Right ventricle myocardium inferior (tissue), 1 donor: ENCODE results near the gene PPP2CA. TPM values are rescaled to one million over a fixed set of nuclear protein-coding genes. Genes with fewer than 3 reads are reported as not detected.
"Not testable (repeated sequence)": the region's sequence is repeated elsewhere in the genome, so short reads cannot be mapped to it uniquely, and the experiment has no call there.

Experiments used
- ATAC-seq: fragments of 200-7000 bp; cut with Tn5 transposase; one replicate; pipeline ENCODE4 v1.9.1; 2020; ENCODE audit warnings: mild to moderate bottlenecking, moderate library complexity
- DNase-seq: peaks from one replicate; pipeline ENCODE4 v3.0.0; 2021; ENCODE audit errors: missing footprints
- intact Hi-C: fragments of 100-400 bp; cut with DNase I; formaldehyde crosslinking; loops from one replicate; pipeline ENCODE4 v1.11.0; 2022
- total RNA-seq: library from RNA; stranded (reverse); fragmentation: NEBNext Ultra II Directional; extraction: Animal tissue kit (Norgen Biotek cat#: 25700); gene quantifications from one replicate; pipeline ENCODE4 v1.2.1, GENCODE V29; 2021
- donor health status: DM: no; HTN: yes; CAD: no; lungs with severe emphysema.

PPP2CA gene
- total RNA-seq, 1 donor from 2014 or later = 149 TPM

DNA sequence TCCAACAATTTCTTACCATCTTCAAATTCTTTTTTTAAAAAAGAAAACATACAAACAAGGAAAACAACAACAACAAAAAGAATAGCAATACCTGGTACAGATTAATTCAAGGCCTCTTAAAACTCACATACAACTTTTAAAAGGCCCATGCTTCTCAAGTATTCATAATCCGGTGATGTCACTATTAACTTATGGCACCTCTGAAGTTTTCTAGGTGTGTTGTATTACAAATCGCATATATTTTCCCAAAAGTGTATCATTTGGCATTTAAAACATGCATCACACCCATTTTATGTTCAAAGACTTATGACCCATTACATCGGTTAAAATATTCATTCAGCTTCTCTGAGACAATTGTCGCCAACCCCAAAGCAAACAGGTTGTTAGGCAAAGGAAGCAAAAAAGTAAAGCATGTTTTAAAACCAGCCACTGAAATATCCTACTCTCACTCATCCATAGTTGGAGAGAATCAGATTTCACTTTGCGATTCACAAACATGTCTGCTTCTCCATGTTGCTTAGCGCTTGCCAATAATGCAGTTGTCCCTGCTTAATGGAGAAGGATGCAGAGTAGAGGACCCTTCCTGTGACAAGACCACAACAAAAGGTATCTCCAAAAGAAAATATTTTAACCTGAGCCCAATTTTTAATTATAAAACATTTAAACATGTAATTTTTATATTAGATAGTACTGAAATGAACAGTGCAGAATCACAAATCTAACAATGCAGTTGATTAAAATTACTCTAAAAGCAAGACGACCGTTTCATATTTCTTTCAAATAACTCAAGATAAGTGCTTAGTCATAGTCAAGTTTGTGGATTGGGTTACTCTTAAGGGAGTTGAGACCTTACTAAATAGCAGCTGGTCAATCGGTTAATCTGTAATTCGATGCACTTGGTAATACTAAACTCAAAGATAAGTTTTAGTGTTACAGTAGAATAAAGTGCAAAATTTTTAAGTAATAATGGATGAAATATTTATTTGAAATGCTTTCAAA lies 50.7 kb downstream of the PPP2CA start:
- intact Hi-C loops = loop anchor here (5.0 to 10.0 kb wide), 2 partner anchors 52 to 410 kb away; partner anchors contain the start of gene PPP2CA
- no peak for DNase-seq
- no peak for ATAC-seq

DNA sequence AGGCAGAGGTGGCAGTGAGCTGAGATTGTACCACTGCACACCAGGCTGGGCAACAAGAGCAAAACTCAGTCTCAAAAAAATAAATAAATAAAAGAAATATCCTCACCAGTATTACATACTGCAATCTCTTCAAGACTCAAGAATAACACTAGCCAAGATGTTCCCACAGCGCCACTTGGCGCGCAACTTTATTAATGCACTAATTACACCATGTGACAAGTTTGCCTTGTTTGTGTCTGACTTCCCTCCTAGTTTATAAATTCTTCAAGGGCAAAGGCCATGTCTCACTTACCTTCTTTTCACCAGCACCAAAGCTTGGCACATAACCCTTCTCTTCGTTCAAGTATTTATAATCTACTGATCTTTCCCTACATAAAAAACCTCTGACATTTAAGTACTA lies 53.9 kb downstream of the PPP2CA start:
- no peak for ATAC-seq
- intact Hi-C loops = loop anchor here (10.0 kb wide), 1 partner anchor 413 kb away; no protein-coding TSS in a partner anchor
- no peak for DNase-seq

DNA sequence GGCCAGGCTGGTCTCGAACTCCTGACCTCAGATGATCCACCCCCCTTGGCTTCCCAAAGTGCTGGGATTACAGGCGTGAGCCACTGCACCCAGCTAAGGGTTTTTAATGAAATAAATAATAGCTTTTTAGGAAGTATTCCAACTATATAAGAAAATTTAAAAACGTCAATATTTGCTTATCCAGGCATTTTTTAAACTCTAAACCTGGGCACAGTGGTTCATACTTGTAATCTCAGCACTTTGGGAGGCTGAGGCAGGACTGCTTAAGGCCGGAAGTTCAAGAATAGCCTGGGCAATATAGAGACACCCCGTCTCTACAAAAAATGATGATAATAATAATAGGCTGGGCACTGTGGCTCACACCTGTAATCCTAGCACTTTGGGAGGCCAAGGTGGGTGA lies 63.3 kb downstream of the PPP2CA start:
- DNase-seq (no peak), ATAC-seq (no peak)
- intact Hi-C loops = no loop called here

DNA sequence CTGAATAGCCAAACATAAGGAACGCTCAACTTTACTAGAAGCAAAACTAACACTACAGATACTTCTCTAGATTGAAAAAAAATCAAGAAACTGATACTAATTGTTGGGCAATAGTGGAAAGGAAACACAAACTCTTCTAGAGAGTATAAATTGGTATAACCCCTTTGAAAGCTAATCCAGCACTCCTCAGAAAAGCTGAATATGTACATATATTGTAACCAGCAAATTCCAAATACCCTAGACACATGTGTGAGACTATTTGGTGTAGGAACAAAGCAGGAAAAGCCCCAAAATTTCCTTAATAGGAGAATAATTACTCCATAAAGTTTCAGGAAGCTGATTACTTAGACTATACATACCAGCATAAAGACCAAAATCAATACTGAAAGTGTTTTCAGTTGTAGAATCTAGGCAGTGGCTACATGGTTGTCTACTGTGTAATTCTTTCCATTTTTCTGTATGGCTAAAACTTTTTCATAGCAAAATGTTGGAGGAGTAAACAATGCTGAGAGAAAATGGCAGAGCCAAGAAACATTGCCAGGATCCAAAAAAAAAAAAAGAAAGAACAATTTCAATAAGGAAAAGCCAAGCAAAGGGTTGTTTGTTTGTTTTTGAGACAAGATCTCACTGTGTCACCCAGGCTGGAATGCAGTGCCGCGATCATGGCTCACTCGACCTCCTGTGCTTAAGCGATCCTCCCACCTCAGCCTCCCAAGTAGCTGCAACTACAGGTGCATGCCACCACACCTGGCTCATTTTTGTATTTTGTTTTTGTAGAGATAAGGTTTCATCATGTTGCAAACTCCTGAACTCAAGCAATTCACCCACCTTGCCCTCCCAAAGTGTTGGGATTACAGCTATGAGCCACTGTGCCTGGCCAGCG lies 64.1 kb downstream of the PPP2CA start:
- ATAC-seq (no peak), DNase-seq (no peak)
- intact Hi-C loops = no loop called here

DNA sequence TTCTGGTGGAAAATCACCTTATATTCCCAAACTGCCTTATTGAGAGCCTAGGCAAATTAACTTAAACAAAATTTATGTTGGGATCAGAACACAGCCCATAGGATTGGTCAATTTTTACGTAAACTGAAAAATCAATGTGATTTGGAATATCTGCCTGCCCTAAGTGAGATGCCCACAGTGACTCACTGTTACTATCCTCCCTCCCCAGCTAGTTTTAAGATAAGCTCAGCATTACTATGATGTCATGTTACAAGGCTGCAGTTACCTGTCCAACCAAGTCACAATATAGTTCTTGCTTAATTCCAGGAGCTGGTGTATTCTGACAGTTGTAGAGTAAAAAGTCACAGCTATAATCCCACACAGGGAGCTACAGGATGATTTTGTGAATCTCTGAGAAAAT lies 72.2 kb downstream of the PPP2CA start:
- ATAC-seq = no peak
- no peak for DNase-seq
- intact Hi-C loops = no loop called here

DNA sequence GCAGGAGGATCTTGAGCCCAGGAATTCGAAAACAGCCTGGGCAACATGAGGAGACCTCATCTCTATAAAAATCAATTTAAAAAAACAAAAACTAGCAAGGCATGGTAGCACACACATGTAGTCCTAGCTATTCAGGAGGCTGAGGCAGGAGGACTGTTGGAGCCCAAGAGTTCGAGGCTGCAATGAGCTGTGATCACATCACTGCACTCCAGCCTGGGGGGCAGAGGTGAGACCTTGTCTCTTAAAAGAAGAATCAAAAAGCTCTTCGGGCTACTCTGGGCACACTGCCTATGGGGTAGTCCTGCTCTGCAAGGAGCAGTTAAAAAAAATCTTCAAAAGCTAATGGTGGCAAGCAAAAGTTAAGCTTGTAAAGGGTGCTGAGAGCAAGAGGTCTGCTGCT lies 72.6 kb downstream of the PPP2CA start:
- intact Hi-C loops = no loop called here
- ATAC-seq (no peak), DNase-seq (no peak)

DNA sequence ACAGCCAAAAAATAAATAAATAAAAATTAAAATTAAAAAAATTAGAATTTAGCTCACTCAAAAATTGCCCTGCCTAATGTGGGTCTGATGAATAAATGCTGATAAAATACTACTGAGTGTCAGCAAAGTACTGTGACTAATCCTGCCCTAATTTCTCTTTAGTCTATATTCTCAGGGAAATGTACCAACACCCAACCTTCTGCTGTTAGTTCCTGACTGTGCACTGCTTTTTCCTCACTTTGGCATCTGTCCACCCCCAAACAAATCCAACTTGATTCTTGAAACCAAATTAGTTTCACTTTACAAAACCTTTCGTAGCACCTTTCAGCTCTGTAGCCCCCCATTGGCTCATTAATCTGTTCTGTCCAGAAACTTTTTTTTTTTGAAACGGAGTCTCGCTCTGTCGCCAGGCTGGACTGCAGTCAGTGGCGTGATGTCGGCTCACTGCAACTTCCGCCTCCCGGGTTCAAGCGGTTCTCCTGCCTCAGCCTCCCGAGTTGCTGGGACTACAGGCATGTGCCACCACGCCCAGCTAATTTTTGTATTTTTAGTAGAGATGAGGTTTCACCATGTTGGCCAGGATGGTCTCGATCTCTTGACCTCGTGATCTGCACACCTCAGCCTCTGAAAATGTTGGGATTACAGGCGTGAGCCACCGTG lies 73.6 kb downstream of the PPP2CA start:
- intact Hi-C loops, ATAC-seq, DNase-seq: not testable (repeated sequence)

DNA sequence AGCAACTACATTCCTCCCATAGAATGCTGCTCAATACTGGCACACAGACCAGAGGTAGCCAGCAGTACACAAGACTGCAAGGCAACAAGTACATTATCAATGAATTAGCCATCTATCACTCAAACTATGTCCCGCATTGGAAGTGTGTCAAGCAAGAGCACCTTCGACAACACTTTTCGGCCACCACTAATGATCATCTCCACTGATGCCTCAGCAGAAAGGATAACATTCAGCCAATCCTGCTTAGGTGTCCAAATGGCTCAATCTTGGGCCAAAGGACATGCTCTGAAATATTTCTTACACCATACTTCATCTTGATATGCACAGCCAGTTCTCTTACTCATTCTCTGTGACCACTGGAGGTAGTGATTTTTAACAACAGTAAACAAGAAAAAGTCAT lies 74.2 kb downstream of the PPP2CA start:
- no peak for ATAC-seq
- intact Hi-C loops = no loop called here
- DNase-seq = no peak

DNA sequence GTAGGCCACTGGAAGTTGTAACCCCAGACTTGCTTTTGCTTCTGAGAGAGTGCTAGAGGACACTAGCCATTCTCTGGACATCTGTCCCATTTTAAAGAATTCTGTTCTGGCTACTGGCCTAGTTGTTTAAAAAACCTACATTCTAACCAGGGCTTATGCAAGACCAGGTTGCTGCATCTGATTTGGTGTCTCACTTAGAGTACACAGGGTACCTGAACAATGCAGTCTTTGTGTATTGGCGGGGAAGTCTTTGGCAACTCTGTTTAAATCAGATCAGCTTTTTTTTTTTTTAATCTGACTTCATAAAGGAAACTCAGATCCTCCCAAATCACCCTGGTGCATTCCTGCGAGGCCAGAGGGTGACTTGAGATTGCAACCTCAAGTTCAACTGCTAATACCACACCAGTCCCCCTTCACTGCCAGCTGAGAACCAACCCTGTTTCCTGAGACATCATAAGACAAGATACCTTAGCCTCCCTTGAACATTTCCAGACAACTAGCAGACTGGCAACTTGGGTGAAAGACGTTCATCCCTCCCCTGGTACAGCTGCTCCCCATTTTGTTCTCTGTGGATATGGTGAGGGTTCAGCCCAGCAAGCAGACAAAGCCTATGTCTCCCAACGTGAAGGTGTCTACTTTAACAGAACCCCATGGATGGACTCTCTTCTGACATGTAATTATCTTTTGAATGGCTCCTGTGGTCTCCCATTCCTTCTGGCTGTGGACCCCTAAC lies 76.1 kb downstream of the PPP2CA start:
- no peak for ATAC-seq

DNA sequence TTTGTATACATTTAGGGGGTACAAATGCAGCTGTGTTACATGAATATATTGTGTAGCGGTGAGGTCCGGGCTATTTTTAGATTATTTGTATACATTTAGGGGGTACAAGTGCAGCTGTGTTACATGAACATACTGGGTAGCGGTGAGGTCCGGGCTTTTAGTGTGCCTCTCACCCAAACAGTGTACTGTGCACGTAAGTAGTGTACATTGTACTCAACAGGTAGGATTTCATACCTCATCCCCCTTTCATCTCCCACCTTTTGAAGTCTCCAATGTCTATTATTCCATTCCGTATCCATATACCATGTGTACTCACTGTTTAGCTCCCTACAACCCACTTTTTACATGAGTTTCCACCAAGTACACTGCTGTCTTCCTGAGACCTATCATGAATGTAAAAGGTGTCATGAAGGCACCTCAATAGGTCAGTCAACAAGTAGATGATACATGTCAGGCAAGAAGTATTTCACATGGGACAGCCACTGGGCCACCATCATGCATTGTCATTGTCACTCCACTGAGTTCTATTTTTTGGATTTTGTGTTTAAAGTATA lies 76.8 kb downstream of the PPP2CA start:
- no peak for DNase-seq
- intact Hi-C loops = no loop called here
- no peak for ATAC-seq

More for the DNA sequence above, 76.1 kb downstream of the PPP2CA start:
- no peak for DNase-seq
- intact Hi-C loops = no loop called here

DNA sequence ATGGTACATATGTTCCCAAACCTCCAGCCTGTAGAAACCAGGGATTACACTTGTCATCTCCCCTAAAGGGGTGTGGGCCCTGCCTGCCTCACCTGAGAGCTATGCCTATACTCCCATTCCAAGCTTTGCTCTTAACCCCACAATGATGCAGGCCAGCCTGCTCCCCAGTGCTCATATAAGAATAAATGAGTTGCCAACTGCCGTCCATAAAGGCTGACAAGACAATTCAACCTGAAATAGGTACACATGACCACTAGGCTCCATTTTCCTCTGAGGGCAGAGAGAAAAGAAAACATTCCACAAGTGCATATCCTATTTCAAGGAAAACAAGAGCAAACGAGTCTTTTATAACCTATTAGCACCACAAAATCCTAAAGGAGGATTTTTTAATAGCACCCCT lies 77.6 kb downstream of the PPP2CA start:
- intact Hi-C loops = no loop called here
- DNase-seq (no peak), ATAC-seq (no peak)

DNA sequence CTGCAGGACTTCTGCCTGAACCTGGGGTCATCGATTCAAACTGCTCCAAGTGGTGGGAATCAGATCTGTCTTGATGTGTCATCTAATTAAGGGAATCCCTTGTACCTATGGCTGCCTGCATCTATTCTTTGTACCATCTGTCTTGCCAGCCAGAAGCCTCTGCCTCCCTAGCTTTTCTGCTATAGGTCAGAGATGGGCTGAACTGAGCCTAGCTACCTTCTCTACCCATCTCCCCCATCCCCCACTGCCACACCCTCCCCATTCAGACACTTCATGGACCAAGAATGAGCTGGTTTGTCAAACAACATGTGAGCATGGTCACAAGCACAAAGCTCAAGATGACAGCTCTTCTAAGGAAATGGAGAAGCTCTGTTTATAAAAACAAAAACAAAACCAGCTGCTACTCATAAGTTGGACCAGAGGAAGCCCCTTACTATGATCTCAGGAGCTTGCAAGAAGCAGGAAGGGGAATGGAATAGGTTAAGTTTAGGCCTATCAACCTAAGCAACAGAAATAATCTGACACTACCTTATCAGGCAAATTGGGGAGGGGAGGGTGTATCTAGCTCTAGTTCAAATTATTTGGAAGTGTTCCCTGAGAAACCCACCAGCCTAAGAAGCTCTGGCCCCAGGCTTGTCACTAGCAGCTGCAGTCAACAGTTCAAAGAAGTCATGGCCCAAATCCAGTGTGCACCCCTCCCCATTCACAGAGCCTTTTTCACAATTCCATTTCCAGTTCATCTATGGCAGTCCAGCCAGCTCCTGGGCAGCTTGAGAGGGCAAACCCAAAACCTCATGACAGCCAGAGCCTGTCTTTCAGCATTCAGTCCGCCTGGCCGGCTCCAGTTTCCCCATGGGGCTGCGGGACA lies 79.0 kb downstream of the PPP2CA start:
- ATAC-seq (no peak), DNase-seq (no peak)
- intact Hi-C loops = no loop called here

DNA sequence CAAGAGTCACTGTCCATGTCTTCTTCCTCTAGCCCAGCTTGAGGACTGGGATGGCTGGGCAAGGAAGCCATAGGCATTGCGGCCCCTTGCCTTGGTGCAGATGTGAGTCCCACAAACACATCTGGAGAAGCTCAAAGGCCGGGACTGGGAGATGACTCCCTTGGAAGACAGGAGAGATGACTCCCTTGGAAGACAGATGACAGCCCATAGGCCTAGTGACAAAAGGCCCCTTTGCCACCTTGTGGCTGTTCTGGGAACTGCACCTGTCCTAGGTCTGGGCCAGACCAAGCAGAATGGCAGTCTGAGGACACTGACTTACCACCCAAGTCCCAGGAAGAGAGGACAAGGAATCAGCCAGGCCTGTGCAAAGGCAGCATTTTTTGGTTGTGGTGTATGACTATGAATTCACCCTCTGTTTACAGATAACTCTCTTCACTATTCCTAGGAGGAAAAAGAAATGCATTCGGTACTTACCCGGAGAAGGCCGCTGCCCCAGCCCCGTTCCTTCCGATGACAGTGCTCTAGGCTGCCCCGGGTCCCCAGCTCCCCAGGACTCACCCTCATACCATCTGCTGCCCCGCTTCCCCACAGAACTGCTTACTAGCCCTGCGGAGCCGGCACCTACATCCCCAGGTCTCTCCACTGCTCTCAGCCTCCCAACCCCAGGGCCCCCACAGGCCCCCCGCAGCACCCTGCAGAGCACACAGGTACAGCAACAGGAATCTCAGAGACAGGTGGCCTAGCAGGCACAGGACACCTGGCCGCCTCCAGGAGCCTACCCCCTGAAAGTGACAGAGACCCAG lies 79.9 kb downstream of the PPP2CA start:
- peak; percentile 79 for ATAC-seq
- DNase-seq = no peak
- intact Hi-C loops = no loop called here

DNA sequence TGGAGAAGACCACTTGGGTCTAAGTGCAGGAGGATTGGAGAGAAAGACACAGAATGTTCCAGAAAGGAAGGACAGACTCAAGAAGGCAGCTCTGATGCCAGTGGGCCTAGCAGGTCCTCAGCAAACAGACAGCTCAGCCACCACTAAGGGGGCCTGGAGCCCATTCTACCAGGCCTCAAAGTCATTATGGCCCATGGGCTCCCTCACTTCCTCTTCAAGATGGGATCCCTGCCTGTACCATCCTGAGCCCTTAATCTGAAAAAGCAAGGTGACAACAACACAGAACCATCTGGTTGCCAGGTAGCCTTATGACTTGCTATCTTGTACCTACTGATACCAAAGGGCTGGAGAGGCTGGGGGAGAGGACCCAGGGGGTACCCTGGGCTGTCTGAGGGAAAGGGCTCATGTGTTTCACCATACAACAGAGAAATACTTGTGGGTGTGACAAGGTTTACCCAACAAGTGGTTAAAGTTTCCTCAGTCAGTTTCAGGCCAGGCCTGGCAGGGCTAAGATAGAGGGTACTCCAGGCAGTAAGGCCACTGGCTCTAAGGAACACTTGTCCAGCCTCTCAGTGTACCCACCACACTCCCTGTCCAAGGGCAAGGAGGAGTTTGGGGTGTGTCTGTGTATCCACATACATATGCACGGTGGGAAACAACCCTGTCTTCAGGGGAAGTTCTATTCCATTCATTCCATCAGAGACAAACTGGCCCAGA lies 80.7 kb downstream of the PPP2CA start:
- intact Hi-C loops = no loop called here
- ATAC-seq = no peak
- no peak for DNase-seq
